Fibroblast of lung (primary cell): Measurements from ENCODE around the gene COL15A1. TPM values are rescaled to one million over a fixed set of nuclear protein-coding genes. Genes with fewer than 3 reads are reported as not detected.

Source experiments
- DNase-seq, 2 donors: peaks; one replicate each; pipeline versions ENCODE4 v3.0.0 to v3.0.0-alpha.2; 2010; ENCODE audit warnings: low read depth in 2 of 2
- H2AFZ ChIP-seq: 2 replicates; pipeline ENCODE4 v1.5.1; 2012; ENCODE audit warnings: low read length, control low read depth, inconsistent platforms
- H3K27ac ChIP-seq: 2 replicates; pipeline ENCODE4 v1.5.1; 2011; ENCODE audit warnings: low read length, control low read depth; ENCODE audit not compliant: insufficient read depth
- H3K27me3 ChIP-seq: 2 replicates; pipeline ENCODE4 v1.5.1; 2011; ENCODE audit warnings: mild to moderate bottlenecking, low read length; ENCODE audit not compliant: control insufficient read depth, insufficient read depth
- H3K36me3 ChIP-seq: 2 replicates; pipeline ENCODE4 v1.5.1; 2011; ENCODE audit warnings: low read length; ENCODE audit not compliant: control insufficient read depth, insufficient read depth
- H3K4me1 ChIP-seq: 2 replicates; pipeline ENCODE4 v1.5.1; 2011; ENCODE audit warnings: low read length; ENCODE audit not compliant: control insufficient read depth, insufficient read depth; ENCODE audit errors: extremely low read depth
- H3K4me2 ChIP-seq: 2 replicates; pipeline ENCODE4 v1.5.1; 2011; ENCODE audit warnings: low read length, control low read depth; ENCODE audit not compliant: insufficient read depth; ENCODE audit errors: extremely low read depth
- H3K4me3 ChIP-seq, 4 experiments: fragments of 200-600 bp in 1 of 4; sonication (generic) in 1 of 4; replicated peaks in 1 of 4; 2 replicates each; pipeline ENCODE4 v1.5.1; 2011 to 2016; ENCODE audit warnings: low read length in 4 of 4, low read depth in 3 of 4, mild to moderate bottlenecking in 3 of 4, control low read depth in 2 of 4, inconsistent platforms in 1 of 4, mixed read lengths in 1 of 4; ENCODE audit not compliant: insufficient read depth in 1 of 4; ENCODE audit errors: control extremely low read depth in 1 of 4
- H3K79me2 ChIP-seq: 2 replicates; pipeline ENCODE4 v1.5.1; 2012; ENCODE audit warnings: mild to moderate bottlenecking, low read length, inconsistent platforms; ENCODE audit not compliant: control insufficient read depth, insufficient read depth
- H3K9ac ChIP-seq: 2 replicates; pipeline ENCODE4 v1.5.1; 2011; ENCODE audit warnings: mild to moderate bottlenecking, low read length, control low read depth; ENCODE audit not compliant: insufficient read depth
- H3K9me3 ChIP-seq: 2 replicates; pipeline ENCODE4 v1.5.1; 2012; ENCODE audit warnings: low read depth, low read length; ENCODE audit not compliant: control insufficient read depth, insufficient read depth
- H4K20me1 ChIP-seq: 2 replicates; pipeline ENCODE4 v1.5.1; 2011; ENCODE audit warnings: low read length; ENCODE audit not compliant: control insufficient read depth, insufficient read depth; ENCODE audit errors: extremely low read depth
- EZH2 ChIP-seq: IDR thresholded peaks from 2 replicates; pipeline ENCODE4 v1.5.1; 2012; ENCODE audit warnings: low read length, control low read depth, mild to moderate bottlenecking; ENCODE audit errors: missing control alignments
- polyA plus RNA-seq, 2 donors: library from polyadenylated mRNA; depleted of rRNA in 1 of 2; stranded (reverse) in 1 of 2; unstranded in 1 of 2; fragments of >200 nt; gene quantifications; 2 replicates each; pipeline ENCODE4 v1.2.1, GENCODE V29; 2011 to 2012; ENCODE audit warnings: missing spikeins in 1 of 2
- total RNA-seq: library from RNA; depleted of rRNA; stranded (reverse); fragments of >200 nt; gene quantifications from 2 replicates; pipeline ENCODE4 v1.2.1, GENCODE V29; 2014
- TF ChIP-seq, protein P1 (sequence below), 2 donors: IDR thresholded peaks in 1 of 2; conservative IDR thresholded peaks in 1 of 2; 1 replicate in 1 of 2; 2 replicates in 1 of 2; pipeline ENCODE4 v1.5.1; 2011 to 2012; ENCODE audit warnings: low read length in 2 of 2, control low read depth in 1 of 2, inconsistent platforms in 1 of 2, low read depth in 1 of 2, mild to moderate bottlenecking in 1 of 2

The COL15A1 gene
- total and polyA plus RNA-seq, 2 donors (not counting 1 experiment from before 2014, with no cell fraction given): 13.3 to 41.0 TPM

DNA sequence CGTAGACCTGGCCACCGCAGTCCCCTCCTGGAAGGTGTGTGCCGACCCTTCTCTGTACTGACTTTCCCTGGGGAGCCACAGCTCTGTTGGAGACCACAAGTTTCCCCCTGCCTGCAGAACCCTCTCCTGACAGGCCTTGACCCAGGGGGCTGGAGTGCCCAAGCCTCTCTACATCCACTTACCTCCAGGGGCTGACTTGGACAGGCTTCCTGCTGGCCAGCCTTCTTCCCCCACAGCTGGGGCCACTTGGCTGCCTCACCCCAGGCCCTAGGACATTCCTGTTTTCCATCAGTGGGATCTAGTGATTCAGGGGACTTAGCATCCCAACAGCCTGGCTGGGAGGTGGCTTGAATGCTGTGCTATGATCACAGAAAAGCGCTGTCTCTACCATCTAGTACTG is 23.6 kb downstream of the COL15A1 start:
- no peak overlapping the region for H3K27ac ChIP-seq
- H3K4me3 ChIP-seq: no peak overlapping the region
- no peaks in the 10 kb centered on the region for H3K36me3 ChIP-seq
- no peaks in the 10 kb centered on the region for H3K27me3 ChIP-seq
- DNase-seq: no peak
- H2AFZ ChIP-seq: no peak overlapping the region
- TF ChIP-seq, protein P1, sequence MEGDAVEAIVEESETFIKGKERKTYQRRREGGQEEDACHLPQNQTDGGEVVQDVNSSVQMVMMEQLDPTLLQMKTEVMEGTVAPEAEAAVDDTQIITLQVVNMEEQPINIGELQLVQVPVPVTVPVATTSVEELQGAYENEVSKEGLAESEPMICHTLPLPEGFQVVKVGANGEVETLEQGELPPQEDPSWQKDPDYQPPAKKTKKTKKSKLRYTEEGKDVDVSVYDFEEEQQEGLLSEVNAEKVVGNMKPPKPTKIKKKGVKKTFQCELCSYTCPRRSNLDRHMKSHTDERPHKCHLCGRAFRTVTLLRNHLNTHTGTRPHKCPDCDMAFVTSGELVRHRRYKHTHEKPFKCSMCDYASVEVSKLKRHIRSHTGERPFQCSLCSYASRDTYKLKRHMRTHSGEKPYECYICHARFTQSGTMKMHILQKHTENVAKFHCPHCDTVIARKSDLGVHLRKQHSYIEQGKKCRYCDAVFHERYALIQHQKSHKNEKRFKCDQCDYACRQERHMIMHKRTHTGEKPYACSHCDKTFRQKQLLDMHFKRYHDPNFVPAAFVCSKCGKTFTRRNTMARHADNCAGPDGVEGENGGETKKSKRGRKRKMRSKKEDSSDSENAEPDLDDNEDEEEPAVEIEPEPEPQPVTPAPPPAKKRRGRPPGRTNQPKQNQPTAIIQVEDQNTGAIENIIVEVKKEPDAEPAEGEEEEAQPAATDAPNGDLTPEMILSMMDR (conservative IDR thresholded peaks at IDR 0.05 in 1 of 2, IDR thresholded peaks at IDR 0.05 in 1 of 2; ENCODE audit: low read depth in 1 of 2, low read length in 2 of 2): no peak
- no peak for TF ChIP-seq EZH2
- H4K20me1 ChIP-seq: no peaks in the 10 kb centered on the region
- H3K9me3 ChIP-seq: no peaks in the 10 kb centered on the region
- peaks cover 17% of the 10 kb centered on the region for H3K4me1 ChIP-seq
- H3K9ac ChIP-seq: no peak overlapping the region
- H3K79me2 ChIP-seq: no peaks in the 10 kb centered on the region
- H3K4me2 ChIP-seq: no peak overlapping the region

DNA sequence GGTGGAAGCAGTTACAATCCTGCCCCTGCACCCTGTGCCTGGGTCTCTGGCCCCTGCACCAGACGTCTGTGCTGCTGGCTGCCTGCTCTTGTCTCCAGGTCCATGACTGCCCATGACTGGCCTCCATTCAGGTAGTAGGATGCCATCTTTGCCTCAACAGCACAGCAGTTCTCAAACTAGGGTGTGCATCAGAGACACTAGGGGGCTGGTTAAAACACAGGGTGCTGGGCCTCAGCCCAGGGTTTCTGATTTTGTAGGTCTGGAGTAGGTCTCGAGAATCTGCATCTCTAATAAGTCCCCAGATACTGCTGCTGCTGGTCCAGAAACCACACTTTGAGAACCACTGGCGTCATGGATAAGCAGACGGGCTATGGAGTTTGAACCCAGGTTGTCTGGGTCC is 24.0 kb downstream of the COL15A1 start:
- Histone ChIP-seq H3K4me1 (peaks cover 15% of the 10 kb centered on the region), H3K4me2 (no peak overlapping the region), H3K27ac (no peak overlapping the region), H3K27me3 (no peaks in the 10 kb centered on the region), H3K79me2 (no peaks in the 10 kb centered on the region), H3K4me3 (no peak overlapping the region), H3K9ac (no peak overlapping the region), H3K36me3 (no peaks in the 10 kb centered on the region), H3K9me3 (no peaks in the 10 kb centered on the region), H4K20me1 (no peaks in the 10 kb centered on the region), H2AFZ (no peak overlapping the region)
- DNase-seq: no peak
- no peak for TF ChIP-seq EZH2
- TF ChIP-seq, protein P1 (conservative IDR thresholded peaks at IDR 0.05 in 1 of 2, IDR thresholded peaks at IDR 0.05 in 1 of 2; ENCODE audit: low read depth in 1 of 2, low read length in 2 of 2): no peak

DNA sequence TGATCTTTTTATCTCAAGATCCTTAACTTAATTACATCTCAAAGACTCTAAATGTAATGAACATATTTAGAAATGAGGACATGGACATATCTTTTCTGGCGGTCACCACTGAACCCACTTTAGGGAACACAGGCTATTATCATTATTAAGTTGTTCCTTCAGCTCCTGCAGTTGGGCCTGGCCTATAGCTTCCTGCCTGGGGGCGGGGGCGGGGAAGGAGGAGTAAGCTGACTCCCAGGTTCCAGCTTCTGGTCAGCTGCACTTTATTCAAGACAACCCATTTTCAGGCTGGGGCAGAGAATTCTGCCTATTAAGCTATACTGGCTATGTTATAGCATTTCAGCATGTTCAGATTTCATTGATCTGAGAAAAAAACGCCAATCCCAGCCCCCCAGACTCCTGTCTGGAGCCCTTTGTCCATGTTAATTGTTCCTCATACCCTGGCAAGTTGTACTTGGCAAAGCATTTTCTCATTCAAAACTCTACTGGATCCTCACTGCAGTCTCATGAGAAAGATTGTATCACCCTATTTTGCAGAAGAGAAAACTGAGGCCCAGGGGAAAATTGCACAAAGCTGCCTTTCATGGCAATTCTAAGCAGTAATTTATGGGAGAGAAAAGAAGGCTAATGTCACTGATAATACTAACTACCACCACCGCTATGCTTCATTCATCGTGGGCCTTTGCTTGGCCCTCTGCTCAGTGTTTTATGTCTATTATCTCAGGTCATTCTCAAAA is 25.1 kb downstream of the COL15A1 start:
- H3K9ac ChIP-seq: no peak overlapping the region
- no peak overlapping the region for H2AFZ ChIP-seq
- H3K4me2 ChIP-seq: no peak overlapping the region
- DNase-seq: no peak
- no peaks in the 10 kb centered on the region for H3K9me3 ChIP-seq
- H3K79me2 ChIP-seq: no peaks in the 10 kb centered on the region
- H4K20me1 ChIP-seq: no peaks in the 10 kb centered on the region
- no peaks in the 10 kb centered on the region for H3K36me3 ChIP-seq
- H3K4me3 ChIP-seq: no peak overlapping the region
- TF ChIP-seq, protein P1 (conservative IDR thresholded peaks at IDR 0.05 in 1 of 2, IDR thresholded peaks at IDR 0.05 in 1 of 2; ENCODE audit: low read depth in 1 of 2, low read length in 2 of 2): no peak
- no peak for TF ChIP-seq EZH2
- H3K27ac ChIP-seq: no peak overlapping the region
- peaks cover 10% of the 10 kb centered on the region for H3K4me1 ChIP-seq
- H3K27me3 ChIP-seq: no peaks in the 10 kb centered on the region
